ENCODE measurements around the gene WDR88.
"Not testable (repeated sequence)": the region's sequence is repeated elsewhere in the genome, so short reads cannot be mapped to it uniquely, and the experiment has no call there.

WDR88 gene

DNA sequence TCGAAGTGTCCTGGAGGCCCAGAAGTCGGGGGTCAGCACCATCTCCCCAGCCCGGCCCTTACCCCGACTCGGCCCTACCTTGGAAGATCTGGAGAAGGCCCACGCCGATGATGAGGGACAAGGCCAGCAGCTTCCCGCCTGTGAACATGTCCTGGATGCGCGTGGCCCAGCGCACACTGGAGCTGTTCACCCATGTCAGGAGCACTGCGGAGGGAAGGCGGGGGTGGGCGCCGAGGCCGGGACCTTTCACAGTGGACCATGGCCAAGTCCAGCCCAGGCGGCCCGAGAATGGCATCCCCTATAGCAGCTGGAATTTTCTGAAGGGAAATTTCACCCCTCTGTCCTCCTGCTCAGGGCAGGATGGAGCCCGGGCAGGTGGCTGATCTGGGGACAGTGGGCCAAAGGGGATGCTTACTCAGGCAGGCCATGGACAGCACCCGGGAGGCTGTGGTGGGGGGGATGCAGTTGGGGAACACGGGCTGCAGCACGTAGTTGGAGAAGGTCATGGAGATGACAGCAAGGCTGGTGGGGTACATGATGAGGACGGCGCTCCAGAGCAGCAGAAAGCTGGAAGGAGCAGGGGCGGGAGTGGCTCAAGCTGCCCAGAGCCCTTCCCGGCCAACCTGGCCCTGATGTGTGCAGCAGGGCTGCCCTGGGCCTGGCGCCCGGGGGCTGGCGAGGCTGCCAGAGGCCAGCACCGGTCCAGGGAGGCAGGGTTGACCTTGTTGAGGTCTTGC, 80.7 kb downstream of the WDR88 start:
- DNase-seq (ENCODE audit: low read depth): no peak

- no peak for DNase-seq (ENCODE audit: low read depth)
These were observed 82.7 kb downstream of the WDR88 start for GRCh38 chr19:33214596-33214995.

- no peak for DNase-seq (ENCODE audit: low read depth)
These were observed 83.7 kb downstream of the WDR88 start for GRCh38 chr19:33215438-33216197.

GRCh38 chr19:33216198-33216830, 84.4 kb downstream of the WDR88 start:
- DNase-seq (ENCODE audit: low read depth): no peak

DNA sequence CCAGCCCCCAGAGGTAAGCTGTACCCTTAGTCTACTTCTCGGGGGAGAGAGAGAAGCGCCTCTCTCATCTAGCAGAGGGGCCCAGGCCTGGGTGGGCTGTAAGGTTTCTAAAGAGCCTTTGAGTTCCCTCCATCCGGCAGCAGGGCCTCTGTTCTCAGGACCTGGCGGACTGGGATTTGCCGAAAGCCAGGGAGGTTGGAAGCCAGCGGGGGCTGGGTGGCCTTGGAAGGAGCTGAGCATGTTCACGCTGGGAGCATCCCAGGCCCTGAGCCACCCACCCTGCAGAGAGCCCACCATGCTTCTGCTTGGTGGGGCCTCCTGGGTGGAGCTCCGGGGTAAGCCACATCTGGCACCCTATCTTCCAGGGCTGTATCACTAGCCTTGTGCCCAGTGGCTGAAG, 86.0 kb downstream of the WDR88 start:
- DNase-seq (ENCODE audit: low read depth): no peak

GRCh38 chr19:33219261-33219815, 87.4 kb downstream of the WDR88 start:
- DNase-seq (ENCODE audit: low read depth): no peak

DNA sequence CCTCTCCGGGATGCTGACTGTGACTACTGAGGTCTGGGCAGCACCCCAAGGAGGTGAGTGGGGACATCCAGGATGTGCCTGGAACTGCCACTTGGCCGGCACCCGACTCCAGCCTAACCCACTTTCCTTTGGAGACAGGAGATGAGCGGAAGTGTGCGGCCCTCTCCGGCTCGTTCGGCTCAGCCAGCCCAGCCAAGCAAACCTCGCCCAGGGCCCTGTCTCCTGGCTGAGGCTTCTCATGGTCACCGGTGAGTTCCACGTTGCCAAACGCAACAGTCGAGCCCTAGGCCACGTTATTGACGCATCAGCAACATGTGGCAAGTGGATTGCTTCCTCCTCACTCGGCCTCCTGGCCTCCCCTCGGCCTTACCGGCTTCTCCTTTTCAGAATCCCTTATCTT, 88.2 kb downstream of the WDR88 start:
- DNase-seq (ENCODE audit: low read depth): no peak

DNA sequence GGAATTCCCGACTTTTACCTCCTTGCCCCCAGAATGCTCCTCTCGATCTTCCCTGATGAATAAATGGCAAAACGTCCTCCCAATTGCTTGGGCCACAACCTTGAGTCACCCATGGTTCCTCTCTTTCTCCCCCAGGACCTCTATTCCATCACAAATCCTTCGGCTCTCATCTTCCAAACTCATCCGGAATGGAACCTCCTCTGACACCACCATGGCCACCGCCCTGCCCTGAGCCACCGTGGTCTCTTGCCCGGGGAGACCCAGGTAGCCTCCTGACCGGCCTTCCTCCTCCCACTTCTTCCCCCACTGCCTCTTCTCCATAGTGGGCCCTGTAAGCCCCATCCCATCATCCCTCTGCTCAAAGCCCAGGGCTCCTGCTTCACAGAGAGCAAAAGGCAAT, 88.8 kb downstream of the WDR88 start:
- no peak for DNase-seq (ENCODE audit: low read depth)

GRCh38 chr19:33221638-33222037, 89.7 kb downstream of the WDR88 start:
- no peak for DNase-seq (ENCODE audit: low read depth)

GRCh38 chr19:33222255-33222654, 90.3 kb downstream of the WDR88 start:
- DNase-seq (ENCODE audit: low read depth): not testable (repeated sequence)

- DNase-seq (ENCODE audit: low read depth): no peak
These were observed 93.0 kb downstream of the WDR88 start for GRCh38 chr19:33224694-33225457.

All from GM04503 (cell line).